ENCODE data around the gene CCDC14.
"Not testable (repeated sequence)": the region's sequence is repeated elsewhere in the genome, so short reads cannot be mapped to it uniquely, and the experiment has no call there.

The CCDC14 gene

GRCh38 chr3:123967260-123967659, 6.2 kb upstream of the CCDC14 start:
- not testable (repeated sequence) for DNase-seq (ENCODE audit: low read depth in 2 of 2)

- DNase-seq (ENCODE audit: low read depth in 2 of 2): not testable (repeated sequence)
Observed at GRCh38 chr3:123966799-123967198, 5.8 kb upstream of the CCDC14 start.

GRCh38 chr3:123964793-123965192, 3.8 kb upstream of the CCDC14 start:
- not testable (repeated sequence) for DNase-seq (ENCODE audit: low read depth in 2 of 2)

GRCh38 chr3:123961508-123961856, 453 bp upstream of the CCDC14 start:
- no peak for DNase-seq (ENCODE audit: low read depth in 2 of 2)

- DNase-seq (ENCODE audit: low read depth in 2 of 2): no peak
Observed at GRCh38 chr3:123953735-123954134, 7.3 kb downstream of the CCDC14 start.

- DNase-seq (ENCODE audit: low read depth in 2 of 2): no peak
Observed at GRCh38 chr3:123952844-123953520, 8.0 kb downstream of the CCDC14 start.

GRCh38 chr3:123951522-123952447, 9.2 kb downstream of the CCDC14 start:
- DNase-seq (ENCODE audit: low read depth in 2 of 2): no peak

GRCh38 chr3:123949641-123950040, 11.4 kb downstream of the CCDC14 start:
- DNase-seq (ENCODE audit: low read depth in 2 of 2): no peak

GRCh38 chr3:123948449-123948848, 12.6 kb downstream of the CCDC14 start:
- no peak for DNase-seq (ENCODE audit: low read depth in 2 of 2)

- DNase-seq (ENCODE audit: low read depth in 2 of 2): no peak
Observed at GRCh38 chr3:123947482-123947881, 13.5 kb downstream of the CCDC14 start.

- DNase-seq (ENCODE audit: low read depth in 2 of 2): no peak
Observed at GRCh38 chr3:123941542-123941941, 19.5 kb downstream of the CCDC14 start.

GRCh38 chr3:123941121-123941520, 19.9 kb downstream of the CCDC14 start:
- DNase-seq (ENCODE audit: low read depth in 2 of 2): no peak

- no peak for DNase-seq (ENCODE audit: low read depth in 2 of 2)
Observed at GRCh38 chr3:123939706-123940105, 21.3 kb downstream of the CCDC14 start.

- DNase-seq (ENCODE audit: low read depth in 2 of 2): no peak
Observed at GRCh38 chr3:123936400-123936799, 24.6 kb downstream of the CCDC14 start.

GRCh38 chr3:123935830-123936229, 25.2 kb downstream of the CCDC14 start:
- no peak for DNase-seq (ENCODE audit: low read depth in 2 of 2)

- no peak for DNase-seq (ENCODE audit: low read depth in 2 of 2)
Observed at GRCh38 chr3:123934250-123934649, 26.8 kb downstream of the CCDC14 start.

- no peak for DNase-seq (ENCODE audit: low read depth in 2 of 2)
Observed at GRCh38 chr3:123930445-123930844, 30.6 kb downstream of the CCDC14 start.

GRCh38 chr3:123929325-123929724, 31.7 kb downstream of the CCDC14 start:
- no peak for DNase-seq (ENCODE audit: low read depth in 2 of 2)

GRCh38 chr3:123926396-123926795, 34.6 kb downstream of the CCDC14 start:
- no peak for DNase-seq (ENCODE audit: low read depth in 2 of 2)

GRCh38 chr3:123920868-123921267, 40.2 kb downstream of the CCDC14 start:
- DNase-seq (ENCODE audit: low read depth in 2 of 2): no peak

GRCh38 chr3:123920383-123920782, 40.6 kb downstream of the CCDC14 start:
- DNase-seq (ENCODE audit: low read depth in 2 of 2): no peak

- no peak for DNase-seq (ENCODE audit: low read depth in 2 of 2)
Observed at GRCh38 chr3:123919353-123919752, 41.7 kb downstream of the CCDC14 start.

GRCh38 chr3:123914829-123915228, 46.2 kb downstream of the CCDC14 start:
- no peak for DNase-seq (ENCODE audit: low read depth in 2 of 2)
